ENCODE results near the gene HIGD2A. TPM values are rescaled to one million over a fixed set of nuclear protein-coding genes. Genes with fewer than 3 reads are reported as not detected.

The HIGD2A gene
- total and polyA plus RNA-seq, 9 of the 15 experiments (the other 6 are each of a cell fraction or from before 2014, with no cell fraction given), result 94.7 to 264 (median 163) TPM

DNA sequence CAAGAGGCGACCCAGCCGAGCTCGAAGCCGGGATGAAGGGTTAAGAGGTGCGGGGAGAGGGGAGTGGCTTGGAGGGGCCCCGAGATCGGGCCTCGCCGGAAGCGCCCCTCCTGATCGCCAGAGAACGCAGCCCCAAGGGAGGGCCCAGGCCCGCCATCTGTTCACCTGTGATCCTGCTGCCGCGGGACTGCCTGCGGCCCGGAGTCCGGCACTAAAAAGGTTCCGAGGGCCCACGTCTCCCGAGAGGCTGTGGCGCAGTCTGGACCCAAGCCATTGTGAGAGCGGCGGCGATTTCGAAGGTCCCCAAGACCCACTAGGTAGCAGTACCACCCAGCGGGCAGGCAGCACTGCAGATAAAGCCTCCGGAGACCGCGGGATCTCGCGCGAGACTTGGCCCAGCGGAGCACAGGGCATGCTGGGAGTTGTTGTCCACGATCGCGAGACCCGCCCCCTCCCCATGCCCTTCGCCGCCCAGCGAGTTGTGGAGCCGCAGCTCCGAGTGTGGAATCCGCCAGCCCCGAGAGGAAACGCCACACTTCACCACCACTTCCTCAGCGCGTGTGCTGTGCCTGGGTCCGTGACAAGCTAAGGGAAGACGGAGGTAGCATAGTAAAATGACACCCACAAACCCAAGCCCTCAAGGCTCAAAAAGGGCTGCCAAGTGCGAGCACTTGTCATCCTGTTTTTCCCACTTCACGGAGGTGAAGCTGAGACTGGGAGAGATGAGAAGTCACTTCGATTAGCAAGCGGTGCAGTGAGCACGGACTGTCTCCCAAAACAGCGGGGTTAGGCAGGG is 26.9 kb upstream of the HIGD2A start, which contains the start of gene KIAA1191 (continued):
- no peak; the same call in 1 of the 2 replicates for TF ChIP-seq JUND (IDR thresholded peaks at IDR 0.05; ENCODE audit: borderline replicate concordance, low read depth, low read length)
- TF ChIP-seq JUND (tag; IDR thresholded peaks at IDR 0.05; ENCODE audit: borderline replicate concordance, low read depth, low read length), result no peak
- TF ChIP-seq ZFP30 (CRISPR knock-in tag; IDR thresholded peaks at IDR 0.05; ENCODE audit: borderline replicate concordance), result no peak
- TF ChIP-seq HDAC8 (tag; IDR thresholded peaks at IDR 0.05), result no peak
- peak; percentile 95 for TF ChIP-seq KDM5B (IDR thresholded peaks at IDR 0.05; ENCODE audit: insufficient replicate concordance, low read depth, low read length)
- TF ChIP-seq PPARD (CRISPR knock-in tag; IDR thresholded peaks at IDR 0.05), result no peak
- TF ChIP-seq, protein P1, sequence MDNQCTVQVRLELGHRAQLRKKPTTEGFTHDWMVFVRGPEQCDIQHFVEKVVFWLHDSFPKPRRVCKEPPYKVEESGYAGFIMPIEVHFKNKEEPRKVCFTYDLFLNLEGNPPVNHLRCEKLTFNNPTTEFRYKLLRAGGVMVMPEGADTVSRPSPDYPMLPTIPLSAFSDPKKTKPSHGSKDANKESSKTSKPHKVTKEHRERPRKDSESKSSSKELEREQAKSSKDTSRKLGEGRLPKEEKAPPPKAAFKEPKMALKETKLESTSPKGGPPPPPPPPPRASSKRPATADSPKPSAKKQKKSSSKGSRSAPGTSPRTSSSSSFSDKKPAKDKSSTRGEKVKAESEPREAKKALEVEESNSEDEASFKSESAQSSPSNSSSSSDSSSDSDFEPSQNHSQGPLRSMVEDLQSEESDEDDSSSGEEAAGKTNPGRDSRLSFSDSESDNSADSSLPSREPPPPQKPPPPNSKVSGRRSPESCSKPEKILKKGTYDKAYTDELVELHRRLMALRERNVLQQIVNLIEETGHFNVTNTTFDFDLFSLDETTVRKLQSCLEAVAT (IDR thresholded peaks at IDR 0.05), result 0 out of 4 replicates have a peak, but pooled peaks of 1 of the 2 experiments have one; percentile 52
- TF ChIP-seq, protein P2, sequence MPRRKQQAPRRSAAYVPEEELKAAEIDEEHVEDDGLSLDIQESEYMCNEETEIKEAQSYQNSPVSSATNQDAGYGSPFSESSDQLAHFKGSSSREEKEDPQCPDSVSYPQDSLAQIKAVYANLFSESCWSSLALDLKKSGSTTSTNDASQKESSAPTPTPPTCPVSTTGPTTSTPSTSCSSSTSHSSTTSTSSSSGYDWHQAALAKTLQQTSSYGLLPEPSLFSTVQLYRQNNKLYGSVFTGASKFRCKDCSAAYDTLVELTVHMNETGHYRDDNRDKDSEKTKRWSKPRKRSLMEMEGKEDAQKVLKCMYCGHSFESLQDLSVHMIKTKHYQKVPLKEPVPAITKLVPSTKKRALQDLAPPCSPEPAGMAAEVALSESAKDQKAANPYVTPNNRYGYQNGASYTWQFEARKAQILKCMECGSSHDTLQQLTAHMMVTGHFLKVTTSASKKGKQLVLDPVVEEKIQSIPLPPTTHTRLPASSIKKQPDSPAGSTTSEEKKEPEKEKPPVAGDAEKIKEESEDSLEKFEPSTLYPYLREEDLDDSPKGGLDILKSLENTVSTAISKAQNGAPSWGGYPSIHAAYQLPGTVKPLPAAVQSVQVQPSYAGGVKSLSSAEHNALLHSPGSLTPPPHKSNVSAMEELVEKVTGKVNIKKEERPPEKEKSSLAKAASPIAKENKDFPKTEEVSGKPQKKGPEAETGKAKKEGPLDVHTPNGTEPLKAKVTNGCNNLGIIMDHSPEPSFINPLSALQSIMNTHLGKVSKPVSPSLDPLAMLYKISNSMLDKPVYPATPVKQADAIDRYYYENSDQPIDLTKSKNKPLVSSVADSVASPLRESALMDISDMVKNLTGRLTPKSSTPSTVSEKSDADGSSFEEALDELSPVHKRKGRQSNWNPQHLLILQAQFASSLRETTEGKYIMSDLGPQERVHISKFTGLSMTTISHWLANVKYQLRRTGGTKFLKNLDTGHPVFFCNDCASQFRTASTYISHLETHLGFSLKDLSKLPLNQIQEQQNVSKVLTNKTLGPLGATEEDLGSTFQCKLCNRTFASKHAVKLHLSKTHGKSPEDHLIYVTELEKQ (CRISPR knock-in tag; IDR thresholded peaks at IDR 0.05), result no peak
- TF ChIP-seq SMARCC2 (IDR thresholded peaks at IDR 0.05; ENCODE audit: low read depth), result no peak
- TF ChIP-seq PCBP1 (IDR thresholded peaks at IDR 0.05; ENCODE audit: low read depth, low read length, poor library complexity, severe bottlenecking), result peak; percentile 94
- TF ChIP-seq GABPB2 (CRISPR knock-in tag; conservative IDR thresholded peaks at IDR 0.05), result no peak
- no peak for TF ChIP-seq ZNF785 (CRISPR knock-in tag; IDR thresholded peaks at IDR 0.05)
- TF ChIP-seq, protein P3, sequence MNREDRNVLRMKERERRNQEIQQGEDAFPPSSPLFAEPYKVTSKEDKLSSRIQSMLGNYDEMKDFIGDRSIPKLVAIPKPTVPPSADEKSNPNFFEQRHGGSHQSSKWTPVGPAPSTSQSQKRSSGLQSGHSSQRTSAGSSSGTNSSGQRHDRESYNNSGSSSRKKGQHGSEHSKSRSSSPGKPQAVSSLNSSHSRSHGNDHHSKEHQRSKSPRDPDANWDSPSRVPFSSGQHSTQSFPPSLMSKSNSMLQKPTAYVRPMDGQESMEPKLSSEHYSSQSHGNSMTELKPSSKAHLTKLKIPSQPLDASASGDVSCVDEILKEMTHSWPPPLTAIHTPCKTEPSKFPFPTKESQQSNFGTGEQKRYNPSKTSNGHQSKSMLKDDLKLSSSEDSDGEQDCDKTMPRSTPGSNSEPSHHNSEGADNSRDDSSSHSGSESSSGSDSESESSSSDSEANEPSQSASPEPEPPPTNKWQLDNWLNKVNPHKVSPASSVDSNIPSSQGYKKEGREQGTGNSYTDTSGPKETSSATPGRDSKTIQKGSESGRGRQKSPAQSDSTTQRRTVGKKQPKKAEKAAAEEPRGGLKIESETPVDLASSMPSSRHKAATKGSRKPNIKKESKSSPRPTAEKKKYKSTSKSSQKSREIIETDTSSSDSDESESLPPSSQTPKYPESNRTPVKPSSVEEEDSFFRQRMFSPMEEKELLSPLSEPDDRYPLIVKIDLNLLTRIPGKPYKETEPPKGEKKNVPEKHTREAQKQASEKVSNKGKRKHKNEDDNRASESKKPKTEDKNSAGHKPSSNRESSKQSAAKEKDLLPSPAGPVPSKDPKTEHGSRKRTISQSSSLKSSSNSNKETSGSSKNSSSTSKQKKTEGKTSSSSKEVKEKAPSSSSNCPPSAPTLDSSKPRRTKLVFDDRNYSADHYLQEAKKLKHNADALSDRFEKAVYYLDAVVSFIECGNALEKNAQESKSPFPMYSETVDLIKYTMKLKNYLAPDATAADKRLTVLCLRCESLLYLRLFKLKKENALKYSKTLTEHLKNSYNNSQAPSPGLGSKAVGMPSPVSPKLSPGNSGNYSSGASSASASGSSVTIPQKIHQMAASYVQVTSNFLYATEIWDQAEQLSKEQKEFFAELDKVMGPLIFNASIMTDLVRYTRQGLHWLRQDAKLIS (CRISPR knock-in tag; IDR thresholded peaks at IDR 0.05), result peak; percentile 65; the same call in 1 of the 2 replicates
- no peak for TF ChIP-seq FOS (IDR thresholded peaks at IDR 0.05; ENCODE audit: extremely low read depth, insufficient read length)
- TF ChIP-seq, protein P4, sequence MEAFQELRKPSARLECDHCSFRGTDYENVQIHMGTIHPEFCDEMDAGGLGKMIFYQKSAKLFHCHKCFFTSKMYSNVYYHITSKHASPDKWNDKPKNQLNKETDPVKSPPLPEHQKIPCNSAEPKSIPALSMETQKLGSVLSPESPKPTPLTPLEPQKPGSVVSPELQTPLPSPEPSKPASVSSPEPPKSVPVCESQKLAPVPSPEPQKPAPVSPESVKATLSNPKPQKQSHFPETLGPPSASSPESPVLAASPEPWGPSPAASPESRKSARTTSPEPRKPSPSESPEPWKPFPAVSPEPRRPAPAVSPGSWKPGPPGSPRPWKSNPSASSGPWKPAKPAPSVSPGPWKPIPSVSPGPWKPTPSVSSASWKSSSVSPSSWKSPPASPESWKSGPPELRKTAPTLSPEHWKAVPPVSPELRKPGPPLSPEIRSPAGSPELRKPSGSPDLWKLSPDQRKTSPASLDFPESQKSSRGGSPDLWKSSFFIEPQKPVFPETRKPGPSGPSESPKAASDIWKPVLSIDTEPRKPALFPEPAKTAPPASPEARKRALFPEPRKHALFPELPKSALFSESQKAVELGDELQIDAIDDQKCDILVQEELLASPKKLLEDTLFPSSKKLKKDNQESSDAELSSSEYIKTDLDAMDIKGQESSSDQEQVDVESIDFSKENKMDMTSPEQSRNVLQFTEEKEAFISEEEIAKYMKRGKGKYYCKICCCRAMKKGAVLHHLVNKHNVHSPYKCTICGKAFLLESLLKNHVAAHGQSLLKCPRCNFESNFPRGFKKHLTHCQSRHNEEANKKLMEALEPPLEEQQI (IDR thresholded peaks at IDR 0.05), result 0 out of 2 replicates have a peak, but pooled peaks have one; percentile 31
